GM04504 (cell line): Measurements from ENCODE around the gene ACTRT2.

ENCODE experiments used
- DNase-seq: peaks from one replicate; pipeline ENCODE4 v3.0.0-alpha.2; 2012; ENCODE audit warnings: low read depth

The ACTRT2 gene

GRCh38 chr1:3033040-3033789 is 11.9 kb downstream of the ACTRT2 start:
- DNase-seq = no peak

- DNase-seq = no peak
Measured at GRCh38 chr1:3033790-3034090, 12.5 kb downstream of the ACTRT2 start.

GRCh38 chr1:3034162-3034561 is 12.9 kb downstream of the ACTRT2 start:
- DNase-seq = no peak

GRCh38 chr1:3034728-3035562 is 13.7 kb downstream of the ACTRT2 start:
- DNase-seq = no peak

GRCh38 chr1:3035563-3036446 is 14.5 kb downstream of the ACTRT2 start:
- DNase-seq = no peak

GRCh38 chr1:3036447-3037280 is 15.4 kb downstream of the ACTRT2 start:
- DNase-seq = no peak

GRCh38 chr1:3037281-3038040 is 16.2 kb downstream of the ACTRT2 start:
- no peak for DNase-seq

- no peak for DNase-seq
Measured at GRCh38 chr1:3038113-3038551, 16.9 kb downstream of the ACTRT2 start.

GRCh38 chr1:3038571-3039181 is 17.4 kb downstream of the ACTRT2 start:
- no peak for DNase-seq

GRCh38 chr1:3040004-3040403 is 18.7 kb downstream of the ACTRT2 start:
- DNase-seq = no peak

GRCh38 chr1:3042481-3042880 is 21.2 kb downstream of the ACTRT2 start:
- no peak for DNase-seq

- no peak for DNase-seq
Measured at GRCh38 chr1:3049164-3049563, 27.9 kb downstream of the ACTRT2 start.

- no peak for DNase-seq
Measured at GRCh38 chr1:3049905-3050304, 28.6 kb downstream of the ACTRT2 start.

GRCh38 chr1:3050603-3051002 is 29.3 kb downstream of the ACTRT2 start:
- DNase-seq = no peak

GRCh38 chr1:3051270-3052268 is 30.3 kb downstream of the ACTRT2 start:
- no peak for DNase-seq

- no peak for DNase-seq
Measured at GRCh38 chr1:3052501-3052900, 31.2 kb downstream of the ACTRT2 start.

GRCh38 chr1:3053366-3053980 is 32.2 kb downstream of the ACTRT2 start:
- DNase-seq = no peak

GRCh38 chr1:3053986-3054385 is 32.7 kb downstream of the ACTRT2 start:
- no peak for DNase-seq

GRCh38 chr1:3054474-3054873 is 33.2 kb downstream of the ACTRT2 start:
- no peak for DNase-seq
